Activated CD4-positive, CD25-positive, alpha-beta regulatory T cell treated with anti-CD3 and anti-CD28 coated beads, Interleukin-2, amount 50 U/mL, for 72 hours (primary cell): Measurements from ENCODE around the gene MRTFB.
"Not testable (repeated sequence)": the region's sequence is repeated elsewhere in the genome, so short reads cannot be mapped to it uniquely, and the experiment has no call there.

ENCODE experiments used
- DNase-seq: peaks from one replicate; pipeline ENCODE4 v3.0.0; 2021

The MRTFB gene

DNA sequence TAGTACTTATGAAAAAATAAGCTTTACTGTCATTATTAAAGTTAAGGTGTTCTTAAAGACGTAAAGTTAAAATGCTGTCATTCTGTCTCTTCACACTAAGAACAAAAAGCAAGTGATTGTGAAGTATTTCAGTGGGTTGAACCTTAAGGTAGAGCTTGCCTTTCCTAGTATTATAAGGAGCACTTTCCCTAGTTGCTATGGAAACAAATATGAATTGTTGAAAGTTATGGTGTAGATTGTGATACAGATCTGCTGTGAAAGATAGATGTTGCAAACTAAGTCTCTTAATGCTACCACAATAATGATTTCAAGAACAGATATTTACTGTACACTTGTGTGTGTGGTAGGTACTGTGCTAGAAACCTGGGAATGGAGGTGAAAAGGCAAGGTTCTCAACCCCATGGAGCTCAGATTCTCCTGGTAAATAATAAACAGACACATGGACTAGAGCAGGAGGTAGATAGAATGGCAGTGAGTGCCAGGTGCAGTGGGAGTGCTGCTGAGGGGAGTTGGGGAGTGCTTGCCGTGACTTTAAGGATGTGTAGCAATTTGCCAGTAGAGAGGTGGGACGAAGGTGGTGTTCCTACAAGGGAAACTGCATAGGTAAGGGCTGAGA, 34.7 kb downstream of the MRTFB start:
- DNase-seq, result no peak

DNA sequence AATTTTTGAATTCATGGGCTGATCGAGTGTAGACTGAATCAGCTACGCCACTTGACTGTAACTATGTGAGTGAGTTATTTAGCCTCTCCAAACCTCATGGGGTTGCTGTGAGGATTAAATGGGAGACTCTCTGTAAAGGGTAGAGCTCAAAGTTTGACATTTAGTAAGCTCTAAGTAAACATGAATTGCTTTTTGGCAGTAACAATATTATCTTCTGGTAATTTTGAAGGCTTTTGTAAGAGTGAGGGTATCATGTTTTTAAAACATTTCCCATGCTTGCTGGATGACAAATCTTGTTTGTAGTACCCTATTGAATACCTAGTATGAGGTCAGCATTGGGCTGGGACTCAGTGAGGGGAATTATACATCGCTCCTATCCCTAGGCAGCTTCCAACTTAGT, 35.3 kb downstream of the MRTFB start:
- no peak for DNase-seq

DNA sequence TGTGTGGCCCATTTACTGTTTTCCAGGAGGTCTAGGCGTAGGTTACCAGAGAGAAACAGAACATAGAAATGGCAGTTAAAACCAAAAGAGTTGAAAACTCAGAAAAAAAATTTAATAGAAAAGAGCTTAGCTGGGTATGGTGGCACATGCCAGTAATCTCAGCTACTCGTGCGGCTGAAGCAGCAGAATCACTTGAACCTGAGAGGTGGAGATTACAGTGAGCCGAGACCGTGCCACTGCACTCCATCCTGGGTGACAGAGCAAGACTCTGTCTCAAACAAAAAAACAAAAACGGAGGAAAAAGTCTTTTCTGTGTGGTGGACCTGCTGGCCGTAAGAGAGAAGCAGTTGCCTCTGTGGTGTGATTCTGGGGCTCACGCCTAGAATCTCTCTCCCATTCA, 35.8 kb downstream of the MRTFB start:
- no peak for DNase-seq

DNA sequence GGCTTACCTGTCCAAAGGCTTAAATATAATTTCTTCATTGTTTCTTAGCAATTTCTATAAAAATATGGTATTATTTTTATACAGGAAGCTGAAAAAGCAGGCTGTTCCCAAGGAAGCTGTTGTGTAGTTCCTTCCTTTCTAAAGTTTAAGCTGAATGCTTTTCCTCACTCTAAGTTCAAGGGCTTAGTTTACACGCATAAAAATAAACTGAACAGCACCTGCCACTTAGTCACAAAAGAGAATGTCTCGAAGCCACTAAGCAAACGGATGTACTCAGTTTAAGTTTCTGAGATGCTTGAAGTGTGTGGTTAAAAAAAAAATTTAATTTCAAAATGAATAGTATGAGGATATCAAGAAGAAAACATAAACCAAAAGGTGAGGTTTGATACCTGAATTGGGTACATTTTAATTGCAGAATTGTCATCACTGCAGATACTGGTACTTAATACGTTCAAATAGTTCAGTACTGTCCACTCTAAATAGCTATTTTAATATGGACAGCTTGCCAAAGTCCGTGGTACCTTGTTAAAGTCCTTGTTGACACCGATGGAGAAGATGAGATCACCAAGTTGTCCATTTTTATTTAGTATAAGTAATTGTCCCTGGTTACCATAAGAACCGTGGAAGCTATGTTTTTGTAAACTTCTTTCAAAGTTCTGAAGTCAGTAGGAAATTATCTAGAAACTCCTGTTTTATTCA, 38.1 kb downstream of the MRTFB start:
- DNase-seq, result no peak

DNA sequence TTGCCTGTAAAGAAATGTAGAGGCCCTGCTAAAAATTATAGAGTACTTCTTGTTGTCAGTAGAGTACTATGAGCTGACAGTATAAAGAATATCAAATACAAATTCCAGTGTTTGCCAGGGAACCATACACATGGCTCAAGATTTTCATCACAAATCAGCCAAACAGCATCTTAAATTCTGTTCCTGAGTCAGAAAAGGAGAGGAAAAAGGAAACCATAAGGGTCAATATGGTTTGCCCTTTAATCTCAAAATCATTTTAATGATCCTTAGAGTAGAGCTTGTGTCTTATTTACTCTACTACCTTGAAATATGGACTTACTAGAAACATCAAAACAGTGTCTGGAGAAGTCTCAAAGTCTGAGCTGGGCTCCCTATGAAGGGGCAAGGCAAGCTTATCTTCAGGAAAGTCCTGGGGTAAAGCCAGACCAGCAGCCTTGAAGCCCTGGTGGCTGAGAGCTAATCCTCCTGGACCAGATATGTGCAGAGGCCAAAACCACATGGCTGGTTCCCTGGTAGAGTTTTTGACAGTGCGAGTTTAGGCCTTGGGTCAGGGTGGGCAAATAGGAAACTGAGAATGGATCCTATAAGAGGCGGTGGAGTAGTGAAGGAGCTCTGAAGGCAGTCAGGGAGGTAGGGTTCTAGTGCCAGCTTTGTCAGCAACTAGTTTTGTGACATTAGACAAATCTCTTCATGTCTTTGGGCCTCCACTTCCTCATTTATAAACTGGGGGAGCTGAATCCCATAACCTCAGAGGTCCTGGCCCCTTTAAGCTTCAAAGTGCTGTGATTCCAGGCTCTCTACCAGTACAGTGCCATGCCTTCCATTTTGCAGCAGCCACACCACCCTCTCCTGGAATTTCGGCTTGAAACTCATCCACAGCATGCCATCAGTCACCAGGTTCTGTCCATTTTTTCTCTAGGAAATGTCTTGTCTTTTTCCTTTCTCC, 38.9 kb downstream of the MRTFB start:
- DNase-seq, result no peak

DNA sequence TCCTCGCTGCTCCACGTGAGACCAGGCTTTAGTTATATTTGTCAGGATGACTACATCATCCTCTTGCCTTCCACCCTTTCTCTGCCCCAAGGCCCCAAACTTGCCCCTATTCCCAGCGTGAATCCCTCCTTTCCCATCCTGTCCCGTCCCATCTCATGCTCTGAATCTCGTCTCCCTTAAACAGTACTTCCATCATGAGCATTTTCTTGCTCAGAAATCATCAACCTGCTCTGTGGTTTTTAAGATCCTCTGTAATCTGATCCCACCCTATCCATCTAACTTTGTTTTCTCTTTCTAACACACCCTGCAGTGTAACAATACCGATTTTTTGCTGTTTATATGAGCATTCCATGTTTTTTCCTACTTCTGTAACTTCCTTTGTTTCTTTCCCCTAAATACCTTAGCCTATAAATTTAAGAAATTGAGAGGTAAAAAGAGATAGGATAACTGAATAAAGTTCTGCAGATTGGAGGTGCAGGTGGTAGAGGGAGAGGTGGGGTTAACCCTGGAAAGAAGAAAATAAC, 39.7 kb downstream of the MRTFB start:
- DNase-seq, result no peak

DNA sequence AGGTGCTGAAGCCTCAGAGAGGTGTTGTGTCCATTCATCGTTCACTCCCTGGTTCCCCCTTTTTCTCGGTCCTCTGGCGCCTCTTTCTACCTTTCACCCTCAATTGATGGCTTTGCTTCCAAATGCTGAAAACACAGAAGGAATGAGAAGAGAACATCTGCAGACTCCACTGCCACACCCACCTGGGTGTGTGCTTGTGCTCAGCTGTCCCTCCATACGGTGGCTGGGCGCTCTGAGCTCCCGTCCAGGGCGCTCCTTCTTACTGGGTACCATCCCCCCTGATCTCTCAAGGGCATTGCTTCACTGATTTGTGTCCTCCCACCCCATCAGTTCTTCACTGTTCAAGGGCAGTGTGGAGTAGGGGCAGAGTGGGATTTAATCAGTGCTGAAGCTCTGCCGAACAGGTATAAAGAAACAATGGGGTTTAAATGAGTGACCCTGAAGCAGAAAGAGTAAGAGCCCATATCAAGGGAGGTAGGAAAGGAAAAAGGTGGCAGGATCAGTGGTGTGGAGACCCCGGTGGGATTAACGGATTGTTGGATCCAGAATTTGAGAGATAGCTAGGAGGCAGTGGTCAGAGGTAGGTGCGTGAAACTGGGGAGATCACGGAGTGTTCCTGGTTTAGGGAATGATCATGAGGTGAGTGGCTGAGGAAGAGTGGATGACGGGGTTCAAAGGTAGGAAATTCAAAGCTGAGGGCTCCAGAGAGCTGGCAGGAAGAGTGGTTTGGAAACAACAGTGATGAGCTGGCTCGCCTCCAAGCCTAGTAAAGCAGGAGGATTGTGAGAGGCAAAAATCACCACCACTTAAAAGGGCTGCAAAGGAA, 40.8 kb downstream of the MRTFB start:
- no peak for DNase-seq

DNA sequence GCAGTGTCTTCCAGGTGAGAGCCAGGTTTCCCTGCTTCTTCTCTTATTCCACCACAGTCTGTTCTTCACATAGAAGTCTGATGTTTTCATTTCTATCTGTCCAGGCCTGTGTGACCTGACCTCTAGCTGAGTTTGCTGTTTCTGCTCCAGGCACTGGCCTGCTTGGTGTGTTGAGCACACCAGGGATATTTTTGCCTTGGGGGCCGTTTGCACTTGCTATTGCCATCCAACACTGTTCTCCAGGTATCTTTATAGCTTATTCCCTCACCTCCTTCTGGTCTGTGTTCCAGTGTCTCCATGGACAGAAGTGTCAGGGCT, 41.4 kb downstream of the MRTFB start:
- no peak for DNase-seq

DNA sequence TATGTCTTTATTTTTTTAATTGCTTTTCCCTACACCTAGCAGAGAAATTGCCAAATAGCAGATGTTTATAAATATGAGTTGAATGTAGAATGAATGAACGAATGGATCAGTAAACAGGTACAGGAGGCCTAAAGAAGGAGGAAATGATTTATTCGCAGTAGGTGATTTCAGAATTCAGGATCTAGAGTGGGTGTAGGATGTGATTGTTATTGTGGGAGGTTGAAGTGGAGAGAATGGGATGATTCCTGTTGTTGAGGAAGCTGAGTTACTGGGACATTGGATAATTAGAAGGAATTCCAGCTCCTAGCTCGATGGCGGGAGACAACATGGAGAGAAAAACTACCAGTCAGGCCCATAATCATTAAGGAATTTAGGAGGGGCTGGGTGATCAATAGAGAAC, 42.2 kb downstream of the MRTFB start:
- DNase-seq, result no peak

DNA sequence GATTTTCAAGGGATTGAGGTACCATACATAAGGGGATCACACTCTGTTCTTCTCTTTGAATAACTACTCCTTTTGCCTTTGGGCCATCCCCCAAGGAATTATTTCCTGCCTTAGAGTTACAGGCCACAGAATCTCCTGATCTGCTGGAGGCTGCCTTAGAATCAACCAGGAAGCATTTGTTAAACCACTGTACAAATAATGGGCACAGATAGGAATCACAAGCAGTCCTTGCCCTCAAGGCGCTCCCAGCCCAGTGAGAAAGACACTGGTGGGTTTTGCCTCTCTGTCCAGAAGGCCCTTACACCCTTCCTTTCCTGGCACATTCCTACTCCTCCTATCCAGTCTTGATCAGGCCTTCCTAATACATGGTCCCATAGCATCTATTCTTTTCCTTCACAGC, 45.9 kb downstream of the MRTFB start:
- DNase-seq, result no peak

DNA sequence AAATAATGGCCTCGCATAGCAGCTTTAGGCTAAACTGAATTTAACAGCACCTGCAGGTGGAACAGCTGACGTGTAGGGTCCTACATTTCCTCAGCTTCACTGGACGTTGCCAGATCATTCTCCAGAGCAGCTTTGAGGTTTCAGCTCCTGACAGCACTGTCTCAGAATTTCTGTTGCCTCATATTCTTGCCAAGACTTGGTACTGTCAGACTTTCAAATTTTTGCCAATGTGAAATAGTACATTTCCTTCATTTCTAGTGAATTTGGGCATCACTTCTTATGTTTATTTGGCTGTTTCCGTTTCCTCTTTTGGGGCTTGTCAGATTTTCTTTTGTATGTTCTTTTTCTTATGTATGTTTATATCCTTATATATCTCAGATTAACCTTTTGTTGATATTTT, 48.7 kb downstream of the MRTFB start:
- no peak for DNase-seq

DNA sequence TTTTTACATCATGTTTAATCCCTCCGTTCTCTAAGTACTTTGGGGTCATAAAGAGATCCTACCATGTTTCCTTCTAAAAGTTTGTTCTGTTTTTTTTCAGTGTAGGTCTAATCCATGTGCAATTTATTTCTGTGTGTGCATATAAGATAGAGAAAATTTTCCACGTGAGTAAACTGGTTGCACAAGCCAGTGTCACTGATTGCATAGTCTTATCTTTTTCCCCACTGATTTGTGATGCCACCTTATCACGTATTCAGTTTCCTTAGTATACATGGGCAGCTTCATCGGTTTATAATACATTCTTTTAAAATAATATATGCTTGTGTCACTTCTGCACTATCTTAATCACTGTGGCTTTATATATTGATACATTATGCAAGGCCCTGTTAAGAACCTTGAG, 49.2 kb downstream of the MRTFB start:
- DNase-seq, result no peak

DNA sequence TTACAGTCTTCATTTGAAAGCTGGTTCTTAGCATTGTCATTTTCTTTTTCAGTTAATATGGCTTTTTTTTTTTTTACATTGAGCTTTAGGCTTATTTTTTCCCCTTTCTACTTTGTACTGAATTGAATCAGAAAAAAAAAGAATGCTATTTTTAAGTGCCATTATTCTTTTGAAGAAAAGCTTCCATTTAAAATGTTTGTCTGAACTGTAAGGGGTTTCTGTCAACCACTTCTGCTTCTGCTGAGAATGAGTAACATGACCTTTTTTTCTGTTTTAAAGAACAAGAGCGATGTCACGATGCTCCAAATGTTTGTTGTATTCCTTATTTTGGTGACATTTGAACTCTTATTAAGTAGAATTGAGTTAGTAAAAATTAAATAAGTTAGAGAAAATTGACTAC, 50.0 kb downstream of the MRTFB start:
- no peak for DNase-seq

DNA sequence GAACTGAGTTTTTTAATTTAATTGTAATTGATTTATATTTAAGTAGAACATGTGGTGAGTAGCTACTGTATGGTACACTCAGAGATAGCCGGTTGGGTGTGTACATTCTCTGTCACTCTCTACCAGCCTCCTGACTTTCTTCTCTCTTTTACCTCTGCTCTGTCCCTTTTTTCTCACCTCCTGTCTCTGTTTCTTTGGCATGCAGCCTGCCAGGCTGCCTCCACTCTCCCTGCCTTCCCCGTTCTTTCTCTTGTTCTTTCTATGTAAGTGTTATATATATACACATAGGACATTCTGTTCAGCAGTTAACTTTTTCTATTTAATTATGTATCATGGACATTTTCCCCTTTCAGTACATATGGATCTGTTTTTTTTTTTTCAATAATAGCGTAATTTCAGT, 50.8 kb downstream of the MRTFB start:
- DNase-seq, result no peak

DNA sequence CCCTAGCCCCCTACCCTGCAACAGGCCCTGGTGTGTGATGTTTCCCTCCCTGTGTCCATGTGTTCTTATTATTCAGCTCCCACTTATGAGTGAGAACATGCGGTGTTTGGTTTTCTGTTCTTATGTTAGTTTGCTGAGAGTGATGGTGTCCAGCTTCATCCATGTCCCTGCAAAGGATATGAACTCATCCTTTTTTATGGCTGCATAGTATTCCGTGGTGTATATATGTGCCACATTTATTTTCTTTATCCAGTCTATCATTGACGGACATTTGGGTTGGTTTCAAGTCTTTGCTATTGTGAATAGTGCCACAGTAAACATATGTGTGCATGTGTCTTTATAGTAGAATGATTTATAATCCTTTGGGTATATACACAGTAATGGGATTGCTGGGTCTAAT, 51.3 kb downstream of the MRTFB start:
- DNase-seq, result not testable (repeated sequence)

DNA sequence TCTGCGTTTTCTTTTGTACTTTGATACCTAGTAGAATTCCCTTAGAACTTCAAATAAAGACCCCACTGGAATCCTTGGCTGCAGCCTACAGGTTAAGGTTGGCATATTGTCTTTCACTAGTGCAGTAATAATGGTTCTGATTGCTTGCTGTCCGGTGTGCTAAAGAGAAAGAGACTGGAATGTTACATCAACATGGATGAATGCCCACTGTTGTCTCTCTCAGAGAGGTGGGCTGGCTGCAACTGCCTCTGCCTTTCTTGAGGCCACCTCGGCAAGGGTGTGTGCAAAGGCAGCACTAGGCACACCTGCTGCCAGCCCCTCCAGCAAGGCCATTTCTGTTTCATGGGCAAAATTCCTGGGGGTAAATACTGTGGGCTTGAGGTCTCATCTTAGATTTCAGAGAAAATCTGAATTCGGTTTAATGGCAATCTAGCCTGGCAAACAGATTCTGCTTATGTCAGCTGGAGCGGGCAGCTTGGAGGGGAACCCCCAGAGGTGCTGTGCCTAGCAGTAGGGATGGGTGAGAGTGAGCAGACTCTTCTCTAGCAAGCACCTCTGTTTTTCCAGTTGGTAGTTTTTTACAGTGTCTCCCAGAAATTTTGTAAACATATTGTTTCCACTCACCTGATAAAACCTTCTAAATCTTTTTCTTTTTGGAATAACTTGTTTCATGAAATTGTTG, 54.0 kb downstream of the MRTFB start:
- no peak for DNase-seq

DNA sequence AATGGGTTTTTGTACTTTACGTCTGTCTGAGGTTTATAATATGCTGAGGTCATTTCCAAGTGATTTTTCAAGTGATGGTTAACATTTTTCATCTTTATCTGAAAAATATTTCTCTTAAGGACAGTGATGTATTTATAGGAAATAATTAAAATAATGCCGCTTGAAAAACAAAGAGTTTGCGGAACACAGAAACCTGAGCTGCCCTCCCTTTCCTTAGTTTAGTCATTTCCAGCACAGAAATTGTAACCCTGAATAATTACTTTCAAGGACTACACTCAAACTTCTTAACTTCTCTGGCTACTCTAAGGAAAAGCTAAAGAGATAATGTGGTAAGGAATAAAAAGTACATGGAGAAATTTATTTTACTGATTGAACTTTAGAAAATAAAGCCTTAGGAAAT, 54.6 kb downstream of the MRTFB start:
- DNase-seq, result no peak

DNA sequence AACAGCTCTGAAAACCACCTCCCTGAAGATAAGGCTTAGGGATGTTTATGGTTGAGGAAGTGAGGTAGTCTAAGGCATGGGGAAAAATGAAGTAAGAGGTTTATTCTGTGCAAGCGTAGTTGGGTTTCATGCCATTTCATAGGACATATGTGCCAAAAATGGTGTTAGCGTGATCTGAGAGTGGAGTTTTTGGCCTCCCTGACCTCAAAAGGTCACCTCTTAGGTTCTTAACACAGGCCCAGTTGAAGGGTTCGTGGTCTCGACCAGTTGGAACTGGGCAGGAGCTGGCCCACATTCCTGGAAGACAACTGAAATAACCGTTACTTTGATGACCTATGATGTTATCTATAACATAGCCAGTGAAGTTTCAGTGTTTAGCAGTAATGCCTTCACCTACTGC, 57.0 kb downstream of the MRTFB start:
- DNase-seq, result no peak

DNA sequence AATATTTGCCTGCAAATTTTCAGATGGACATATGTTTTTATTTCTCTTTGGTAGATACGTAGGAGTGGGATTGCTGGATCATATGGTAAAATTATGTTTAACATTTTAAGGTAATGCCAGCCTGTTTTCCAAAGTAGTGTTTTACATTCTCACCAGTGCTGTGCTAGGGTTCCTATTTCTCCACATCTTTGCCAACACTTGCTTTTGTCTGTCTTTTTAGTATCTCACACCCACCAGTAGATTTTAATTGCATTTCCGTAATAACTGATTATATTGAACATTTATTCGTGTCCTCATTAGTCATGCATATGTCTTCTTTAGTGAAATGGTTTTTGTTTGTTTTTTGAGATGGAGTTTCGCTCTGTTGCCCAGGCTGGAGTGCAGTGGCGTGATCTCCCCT, 58.4 kb downstream of the MRTFB start:
- DNase-seq, result no peak

DNA sequence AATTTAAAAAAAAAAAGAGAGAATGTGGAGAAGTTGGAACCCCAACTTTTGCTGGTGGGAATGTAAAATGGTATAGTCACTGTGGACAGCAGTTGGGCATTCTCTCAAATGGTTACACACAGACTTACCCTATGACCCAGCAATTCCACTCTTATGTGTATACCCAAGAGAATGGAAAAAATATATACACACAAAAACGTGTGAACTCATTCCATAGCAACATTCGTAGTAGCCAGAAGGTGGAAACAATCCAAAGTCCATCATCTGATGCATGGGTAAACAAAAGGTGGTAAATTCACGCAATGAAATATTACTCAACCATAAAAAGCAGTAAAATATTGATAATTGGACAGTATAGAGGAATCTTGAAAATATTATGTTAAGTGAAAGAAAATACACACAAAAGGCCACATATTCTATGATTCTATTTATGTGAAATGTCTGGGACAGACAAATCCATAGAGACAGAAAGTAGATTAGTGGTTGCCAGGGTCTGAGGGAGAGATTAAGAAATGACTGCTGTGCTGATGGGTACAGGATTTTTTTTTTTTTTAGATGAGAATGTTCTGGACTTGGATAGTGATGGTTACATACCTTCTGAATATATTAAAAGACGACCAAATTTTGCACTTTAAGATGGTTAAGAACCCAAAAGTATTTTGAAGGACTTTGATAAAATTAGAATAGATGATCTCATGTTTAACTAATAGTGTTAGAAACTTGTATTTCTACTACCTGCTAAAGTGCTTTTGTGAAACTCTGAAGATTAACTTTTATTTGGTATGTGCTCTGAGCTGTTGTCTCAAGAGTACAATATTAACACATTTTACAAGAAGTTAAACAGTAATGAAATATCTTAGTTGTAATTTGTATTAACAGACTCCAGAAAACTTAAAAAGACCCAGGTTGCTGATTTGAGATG, 60.9 kb downstream of the MRTFB start:
- no peak for DNase-seq

DNA sequence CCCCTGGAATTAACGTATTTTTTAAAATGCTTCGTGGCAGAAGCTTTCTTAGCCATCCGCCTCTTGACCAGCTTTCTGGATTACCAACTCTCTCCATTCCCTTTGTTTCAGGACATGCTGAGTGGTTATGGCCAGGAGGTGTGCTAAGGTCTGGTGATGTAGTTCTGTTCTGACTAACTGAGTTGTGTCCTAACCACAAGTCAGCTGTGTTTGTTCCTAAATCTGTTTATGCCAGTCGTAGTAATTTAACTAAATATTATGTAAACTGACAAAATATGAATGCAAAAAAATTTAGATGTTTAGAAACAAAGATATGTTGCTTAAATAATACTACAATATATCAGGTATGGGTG, 61.6 kb downstream of the MRTFB start:
- no peak for DNase-seq
